ENCODE results near the gene WDR49. TPM values are rescaled to one million over a fixed set of nuclear protein-coding genes. Genes with fewer than 3 reads are reported as not detected.
"Not testable (repeated sequence)": the region's sequence is repeated elsewhere in the genome, so short reads cannot be mapped to it uniquely, and the experiment has no call there.

The WDR49 gene
- total RNA-seq, 1 experiment from 2014 or later = 0.12 TPM

GRCh38 chr3:167614196-167614595, 39.5 kb downstream of the WDR49 start:
- DNase-seq (ENCODE audit: low read depth) = not testable (repeated sequence)

GRCh38 chr3:167611718-167612117, 42.0 kb downstream of the WDR49 start:
- no peak for DNase-seq (ENCODE audit: low read depth)

- no peak for DNase-seq (ENCODE audit: low read depth)
These were observed 44.6 kb downstream of the WDR49 start for GRCh38 chr3:167609156-167609555.

- no peak for DNase-seq (ENCODE audit: low read depth)
These were observed 46.9 kb downstream of the WDR49 start for GRCh38 chr3:167606836-167607235.

GRCh38 chr3:167605871-167606270, 47.9 kb downstream of the WDR49 start:
- DNase-seq (ENCODE audit: low read depth) = no peak

- DNase-seq (ENCODE audit: low read depth) = no peak
These were observed 51.7 kb downstream of the WDR49 start for GRCh38 chr3:167602041-167602440.

- DNase-seq (ENCODE audit: low read depth) = no peak
These were observed 66.1 kb downstream of the WDR49 start for GRCh38 chr3:167587651-167588050.

GRCh38 chr3:167575000-167575600, 78.6 kb downstream of the WDR49 start:
- DNase-seq (ENCODE audit: low read depth) = no peak

- no peak for DNase-seq (ENCODE audit: low read depth)
These were observed 80.8 kb downstream of the WDR49 start for GRCh38 chr3:167572991-167573390.

GRCh38 chr3:167568634-167569033, 85.1 kb downstream of the WDR49 start:
- DNase-seq (ENCODE audit: low read depth) = no peak

- DNase-seq (ENCODE audit: low read depth) = no peak
These were observed 88.3 kb downstream of the WDR49 start for GRCh38 chr3:167565489-167565888.

- no peak for DNase-seq (ENCODE audit: low read depth)
These were observed 89.1 kb downstream of the WDR49 start for GRCh38 chr3:167564612-167565011.

- DNase-seq (ENCODE audit: low read depth) = no peak
These were observed 93.8 kb downstream of the WDR49 start for GRCh38 chr3:167559924-167560323.

GRCh38 chr3:167554898-167555297, 98.8 kb downstream of the WDR49 start:
- DNase-seq (ENCODE audit: low read depth) = no peak

GRCh38 chr3:167538081-167538480, 115.7 kb downstream of the WDR49 start:
- DNase-seq (ENCODE audit: low read depth) = no peak

- no peak for DNase-seq (ENCODE audit: low read depth)
These were observed 132.8 kb downstream of the WDR49 start for GRCh38 chr3:167521006-167521355.

GRCh38 chr3:167520266-167521005, 133.3 kb downstream of the WDR49 start:
- DNase-seq (ENCODE audit: low read depth) = no peak

- no peak for DNase-seq (ENCODE audit: low read depth)
These were observed 145.8 kb downstream of the WDR49 start for GRCh38 chr3:167507954-167508353.

GRCh38 chr3:167502401-167502800, 151.3 kb downstream of the WDR49 start:
- DNase-seq (ENCODE audit: low read depth) = no peak

- DNase-seq (ENCODE audit: low read depth) = no peak
These were observed 151.8 kb downstream of the WDR49 start for GRCh38 chr3:167501941-167502340.

GRCh38 chr3:167497903-167498302, 155.8 kb downstream of the WDR49 start:
- DNase-seq (ENCODE audit: low read depth) = no peak

- no peak for DNase-seq (ENCODE audit: low read depth)
These were observed 160.5 kb downstream of the WDR49 start for GRCh38 chr3:167493244-167493643.

GRCh38 chr3:167491621-167492020, 162.1 kb downstream of the WDR49 start:
- DNase-seq (ENCODE audit: low read depth) = no peak

GRCh38 chr3:167489571-167489970, 164.2 kb downstream of the WDR49 start:
- DNase-seq (ENCODE audit: low read depth) = no peak
